NCI-H82 (cell line): Measurements from ENCODE around the gene EPHB1.

Source experiments
- DNase-seq: peaks from one replicate; lab custom pipeline; 2025; lab: John Stamatoyannopoulos, UW

Gene EPHB1

GRCh38 chr3:134794950-134795745, at the start of gene EPHB1:
Gene EPHB1, plus strand, starts transcription at chr3:134795260.
- peak; percentile 94 for DNase-seq

- DNase-seq = no peak
Observed at GRCh38 chr3:134748698-134749097, 46.4 kb upstream of the EPHB1 start.

GRCh38 chr3:134749174-134749573, 45.9 kb upstream of the EPHB1 start:
- DNase-seq = no peak

DNA sequence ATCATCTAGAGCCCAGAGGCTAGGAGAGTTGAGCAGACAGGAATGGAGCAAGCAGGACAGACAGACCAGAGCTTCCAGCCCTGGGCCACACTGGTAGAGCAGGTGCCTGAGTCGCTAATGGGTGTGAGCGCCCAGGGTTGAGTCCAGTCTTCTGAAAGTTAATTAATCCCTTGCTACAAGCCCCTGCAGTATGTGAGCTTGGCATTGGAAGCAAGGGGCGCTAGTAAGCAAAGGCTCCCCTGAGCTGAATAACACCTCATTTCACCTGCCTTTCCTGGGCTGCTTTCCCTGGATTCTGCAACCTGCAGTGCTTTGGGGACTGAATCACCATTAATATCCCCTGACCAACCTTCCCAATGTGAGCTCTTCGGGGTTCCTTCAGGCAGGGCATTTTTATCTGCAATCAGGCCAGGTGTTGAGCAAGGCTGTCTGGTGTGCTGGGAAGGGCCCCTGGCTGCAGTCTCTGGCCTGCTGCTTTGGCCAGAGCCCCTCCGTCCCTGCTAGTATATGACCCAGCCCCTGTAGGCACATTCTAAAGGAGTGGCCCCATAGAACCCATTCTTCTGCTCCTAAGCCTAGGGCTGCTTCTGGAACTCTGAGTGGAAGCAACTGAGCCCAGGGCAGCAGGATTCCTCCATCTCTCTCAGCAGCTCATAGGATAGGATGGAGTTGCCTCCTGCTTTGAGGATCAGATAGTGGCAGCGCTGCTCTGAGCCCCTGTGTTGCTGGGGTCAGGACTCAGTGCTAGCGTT, 45.1 kb upstream of the EPHB1 start:
- peak; percentile 56 for DNase-seq

- no peak for DNase-seq
Observed at GRCh38 chr3:134751831-134752230, 43.2 kb upstream of the EPHB1 start.

DNA sequence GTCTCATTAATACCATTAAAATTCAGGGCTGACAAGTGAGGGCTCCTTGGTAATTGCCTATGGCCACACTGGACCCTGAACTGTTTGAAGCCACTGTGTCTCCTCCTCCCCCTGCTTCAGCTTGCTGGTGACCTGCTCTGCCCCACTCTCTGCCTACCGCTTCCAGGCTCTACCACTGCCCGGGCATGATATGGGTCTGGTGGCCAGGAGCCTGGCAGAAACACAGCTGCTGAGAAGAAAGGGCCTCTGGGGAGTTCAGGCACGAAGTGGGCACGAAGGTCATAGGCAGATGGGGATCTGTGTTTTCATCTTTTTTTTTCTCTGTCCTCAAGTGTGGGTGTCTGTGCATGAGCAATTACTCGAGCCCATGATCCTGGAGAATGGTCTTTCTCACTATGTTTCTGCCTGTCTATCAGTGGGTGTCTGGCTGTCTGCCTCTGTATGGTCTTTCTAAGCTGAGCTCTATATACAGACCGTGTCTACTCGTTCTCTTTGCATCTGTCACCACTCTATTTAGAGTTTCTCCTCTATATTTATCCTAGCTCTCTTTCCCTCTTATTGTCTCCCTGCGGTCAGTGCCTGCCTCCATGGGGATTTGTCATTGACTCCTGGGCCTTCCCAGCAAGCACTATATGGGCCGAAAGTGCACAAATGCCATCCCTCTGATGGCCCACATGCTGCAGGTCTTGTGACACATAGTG, 42.1 kb upstream of the EPHB1 start:
- no peak for DNase-seq

DNA sequence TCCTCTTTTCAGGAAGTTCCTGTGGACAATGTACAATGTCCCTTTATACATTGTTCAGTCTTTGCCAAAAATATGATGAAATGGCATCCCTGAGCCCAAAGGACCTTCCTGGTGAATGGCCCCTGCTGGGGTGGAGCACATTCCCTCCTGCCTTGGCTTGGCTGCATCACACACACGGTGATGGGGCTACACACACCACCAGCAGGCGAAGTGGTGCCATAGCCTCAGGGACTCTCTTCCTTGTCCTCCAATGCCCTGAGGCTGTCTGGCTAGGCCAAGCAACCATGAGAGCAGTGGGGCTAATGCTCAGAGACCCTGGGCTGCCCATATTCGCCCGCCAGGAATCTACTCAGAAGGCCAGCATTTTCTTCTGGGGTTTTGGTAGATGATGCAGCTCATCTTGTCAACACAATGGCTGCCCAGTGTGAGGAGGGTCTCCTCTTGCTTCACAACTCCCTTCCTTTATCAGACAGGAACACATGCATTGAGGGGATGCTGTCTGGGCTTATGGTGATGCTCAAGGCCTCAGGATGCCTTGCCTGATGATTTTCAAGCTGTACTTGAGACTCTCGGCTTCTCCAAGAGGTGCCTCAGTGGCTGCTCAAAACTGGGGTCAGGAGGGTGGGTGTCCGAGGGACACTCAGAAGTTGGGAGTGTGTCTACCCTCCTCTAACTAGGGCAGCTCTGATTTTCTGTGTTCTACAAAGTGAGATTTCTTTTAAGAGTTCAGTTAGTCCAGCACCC, 40.9 kb upstream of the EPHB1 start:
- DNase-seq = peak; percentile 19

DNA sequence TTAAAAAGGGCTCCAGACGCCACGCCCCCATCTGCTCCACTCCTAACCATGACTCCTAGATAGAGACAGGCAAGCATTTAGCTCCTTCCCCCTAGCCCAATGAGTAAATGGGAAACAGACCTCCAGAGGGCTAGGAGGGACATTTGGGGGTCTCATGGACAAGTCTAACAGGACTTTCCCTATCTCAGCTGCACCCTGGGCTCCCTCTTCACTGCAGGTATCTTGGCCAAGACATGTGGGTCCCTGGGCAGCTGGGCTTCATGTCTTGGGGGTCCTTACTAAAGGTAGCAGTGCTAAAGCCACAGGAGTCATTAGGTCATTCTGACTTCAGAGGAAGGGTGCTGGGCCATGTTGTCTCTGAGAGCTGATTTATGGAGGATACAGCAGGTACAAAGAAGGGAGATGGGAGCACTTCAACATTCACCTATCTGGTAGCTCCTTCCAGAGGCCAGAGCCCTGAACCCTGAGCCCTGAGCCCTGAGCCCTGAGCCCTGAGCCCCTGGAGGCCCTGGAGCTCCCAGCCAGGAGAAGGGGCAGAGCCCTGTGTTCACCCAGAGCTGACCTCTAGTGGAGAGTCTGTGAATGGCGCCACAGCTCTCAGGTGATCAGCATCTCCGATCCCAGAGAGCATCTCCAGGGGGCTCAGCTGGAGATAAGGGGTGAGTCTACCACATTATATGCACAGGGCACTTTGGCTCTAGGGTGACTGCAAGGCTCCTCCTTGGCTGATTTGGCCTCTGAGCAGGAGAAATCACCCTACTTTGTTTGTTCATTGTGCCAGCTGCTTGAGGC, 40.1 kb upstream of the EPHB1 start:
- DNase-seq = peak; percentile 81

DNA sequence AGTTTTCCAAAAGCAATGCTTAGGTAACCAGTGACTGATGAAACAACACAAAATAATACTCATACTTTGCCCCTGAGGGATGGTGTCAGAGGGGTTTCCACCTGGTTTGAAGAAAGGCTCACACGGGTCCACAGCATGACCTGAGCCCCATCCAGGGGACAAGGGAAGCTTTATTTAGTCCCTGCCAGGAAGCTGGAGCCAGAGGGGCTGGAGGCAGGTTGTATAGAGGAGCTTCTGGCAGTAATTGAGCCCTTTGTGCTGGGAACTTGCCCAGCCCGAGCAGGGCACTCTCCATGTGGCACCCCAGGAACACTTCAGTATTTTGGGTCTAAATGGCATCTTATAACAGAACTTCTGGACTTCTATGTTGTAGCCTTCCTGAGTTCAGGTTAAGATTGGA, 39.2 kb upstream of the EPHB1 start:
- no peak for DNase-seq

- DNase-seq = no peak
Observed at GRCh38 chr3:134757549-134758069, 37.5 kb upstream of the EPHB1 start.

DNA sequence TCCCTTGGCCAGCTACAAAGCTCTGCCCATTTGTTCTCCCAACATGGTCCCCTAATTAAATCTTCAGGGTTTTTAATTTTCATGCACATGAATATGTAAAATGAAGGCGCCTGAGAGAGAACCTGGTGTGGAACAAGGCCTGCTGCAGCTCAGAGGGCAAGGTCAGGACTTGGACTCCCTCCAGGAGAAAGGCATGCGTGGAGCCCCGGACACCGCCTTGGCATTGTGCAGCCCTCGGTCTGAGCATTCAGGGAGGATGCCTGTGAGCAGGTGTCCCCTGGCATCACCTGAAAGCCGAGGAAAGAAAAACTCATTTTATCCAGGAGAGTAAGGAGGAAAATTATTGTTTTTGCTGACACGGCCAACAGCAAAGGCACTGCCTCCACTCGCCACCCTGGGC, 33.8 kb upstream of the EPHB1 start:
- DNase-seq = no peak

- no peak for DNase-seq
Observed at GRCh38 chr3:134762016-134762415, 33.0 kb upstream of the EPHB1 start.

DNA sequence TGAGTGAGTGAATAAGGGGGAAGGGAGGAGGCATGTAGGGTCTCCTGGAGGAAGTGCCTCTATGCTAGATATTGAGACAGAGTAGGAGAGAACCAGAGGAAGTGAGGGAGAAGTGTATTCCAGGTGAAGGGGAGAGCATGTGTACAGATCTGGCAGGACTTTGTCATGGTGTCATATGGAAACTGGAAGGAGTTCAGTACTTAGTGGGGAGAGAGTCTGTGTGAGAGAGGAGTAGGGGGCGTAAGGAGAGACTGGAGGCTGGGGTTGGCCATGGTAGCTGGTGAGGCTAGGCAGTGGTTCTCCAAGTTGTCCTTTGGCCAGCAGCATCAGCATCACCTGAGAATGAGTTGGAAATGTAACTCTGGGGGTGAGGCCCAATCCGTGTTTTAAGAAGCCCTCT, 29.6 kb upstream of the EPHB1 start:
- no peak for DNase-seq

- DNase-seq = no peak
Observed at GRCh38 chr3:134766290-134766689, 28.8 kb upstream of the EPHB1 start.

DNA sequence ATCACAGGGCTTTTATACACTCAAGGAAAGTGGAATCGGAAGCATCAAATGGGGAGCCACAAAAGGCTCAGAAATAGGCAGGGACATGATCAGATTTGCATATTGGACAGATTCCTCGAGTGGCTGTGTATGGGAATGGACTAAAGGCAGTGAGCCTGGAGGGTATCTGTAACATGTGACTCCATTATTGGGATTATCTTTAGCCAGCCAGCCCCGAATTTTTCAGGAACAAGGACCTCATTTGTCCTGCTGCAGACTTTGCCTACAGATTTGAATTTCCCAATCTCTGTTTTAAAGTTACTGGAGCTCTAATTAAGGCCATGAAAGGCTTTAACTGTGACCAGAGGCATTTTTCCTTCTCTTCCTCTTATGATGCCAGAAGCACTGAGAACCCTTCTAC, 26.9 kb upstream of the EPHB1 start:
- no peak for DNase-seq

- DNase-seq = no peak
Observed at GRCh38 chr3:134768837-134769236, 26.2 kb upstream of the EPHB1 start.

DNA sequence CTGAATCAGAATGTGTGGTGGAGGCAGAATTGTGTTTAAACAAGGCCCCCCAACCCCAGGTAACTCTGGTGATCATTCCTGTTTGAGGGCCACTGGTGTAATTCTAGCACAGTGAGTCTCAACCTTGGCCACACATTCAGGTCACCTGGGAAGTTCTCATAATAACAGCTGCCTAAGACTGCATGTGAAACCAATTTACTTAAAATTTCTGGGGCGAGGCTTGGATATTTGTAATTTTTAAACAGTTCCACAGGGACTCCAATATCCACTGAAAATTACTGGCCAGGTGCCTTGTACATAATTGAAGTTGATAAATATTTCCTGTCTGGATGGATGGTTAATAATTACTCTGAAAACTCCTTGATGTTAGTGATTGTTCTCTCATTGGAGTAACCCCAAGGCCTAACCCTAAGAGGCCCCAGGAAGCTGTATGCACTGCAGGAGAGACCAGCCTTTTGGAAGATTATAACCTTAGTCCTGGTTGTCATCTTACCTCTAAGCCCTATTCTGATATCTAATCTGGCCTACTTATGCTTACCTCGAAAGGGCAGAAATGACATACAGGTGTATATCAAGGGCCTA, 25.7 kb upstream of the EPHB1 start:
- no peak for DNase-seq

DNA sequence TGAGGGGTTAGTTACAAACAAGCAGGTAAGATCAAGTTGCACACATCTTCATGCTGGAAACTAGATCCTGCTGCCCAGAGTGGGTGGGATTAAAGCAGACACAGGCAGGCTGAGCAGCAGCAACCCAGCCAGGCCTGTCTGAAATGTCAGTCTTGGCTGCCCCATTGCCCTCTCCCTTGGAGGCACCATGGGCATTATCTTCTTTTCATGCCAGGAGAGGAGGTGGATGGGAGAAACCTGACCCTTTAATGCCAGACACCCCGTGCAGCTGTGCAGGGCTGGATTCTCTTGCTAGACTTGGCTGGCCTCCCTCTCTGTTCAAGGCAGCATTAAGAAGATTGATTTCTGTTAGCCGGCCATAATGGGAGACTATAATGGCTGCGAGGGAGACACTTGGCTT, 23.0 kb upstream of the EPHB1 start:
- no peak for DNase-seq

DNA sequence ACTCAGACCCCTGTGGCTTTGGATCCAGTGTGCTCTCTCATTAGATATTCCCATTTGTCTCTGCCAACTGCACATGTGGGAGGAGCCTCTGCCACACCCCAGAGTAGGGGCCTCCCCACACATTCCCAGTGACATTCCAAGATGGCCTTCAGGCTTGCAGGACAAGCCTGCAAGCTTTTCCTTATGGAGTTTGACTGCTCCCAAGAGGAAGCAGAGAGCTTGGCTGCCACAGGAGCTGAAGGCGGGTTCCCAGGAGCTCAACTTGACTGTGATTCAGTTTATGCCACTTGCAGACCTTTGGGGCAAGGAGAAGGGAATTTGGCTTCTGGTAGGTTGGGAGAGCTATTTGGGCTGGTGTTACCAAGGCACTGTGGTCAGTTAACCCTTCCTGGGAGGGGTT, 22.5 kb upstream of the EPHB1 start:
- DNase-seq = no peak

DNA sequence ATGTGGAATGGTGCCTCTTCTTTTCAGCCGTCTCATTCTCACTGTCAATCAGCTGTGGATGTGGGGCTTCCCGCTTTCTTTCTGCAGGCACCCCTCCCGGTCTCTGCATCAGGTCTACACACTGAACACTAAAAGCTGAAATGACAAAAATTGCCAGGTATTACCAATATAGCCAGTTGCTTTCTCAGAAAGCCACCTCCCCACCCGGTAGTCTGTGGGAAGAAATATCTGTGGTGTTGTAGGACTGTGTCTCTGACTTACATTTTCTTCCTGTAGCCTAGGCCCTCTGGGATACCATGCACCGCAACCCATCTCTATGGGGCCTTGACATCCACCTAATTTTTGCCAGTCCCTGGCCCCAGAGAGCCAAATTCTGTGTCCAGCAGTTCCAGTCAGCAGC, 19.2 kb upstream of the EPHB1 start:
- DNase-seq = no peak

GRCh38 chr3:134776518-134776917, 18.5 kb upstream of the EPHB1 start:
- DNase-seq = no peak
